ENCODE results near the gene PGM2.

DNA sequence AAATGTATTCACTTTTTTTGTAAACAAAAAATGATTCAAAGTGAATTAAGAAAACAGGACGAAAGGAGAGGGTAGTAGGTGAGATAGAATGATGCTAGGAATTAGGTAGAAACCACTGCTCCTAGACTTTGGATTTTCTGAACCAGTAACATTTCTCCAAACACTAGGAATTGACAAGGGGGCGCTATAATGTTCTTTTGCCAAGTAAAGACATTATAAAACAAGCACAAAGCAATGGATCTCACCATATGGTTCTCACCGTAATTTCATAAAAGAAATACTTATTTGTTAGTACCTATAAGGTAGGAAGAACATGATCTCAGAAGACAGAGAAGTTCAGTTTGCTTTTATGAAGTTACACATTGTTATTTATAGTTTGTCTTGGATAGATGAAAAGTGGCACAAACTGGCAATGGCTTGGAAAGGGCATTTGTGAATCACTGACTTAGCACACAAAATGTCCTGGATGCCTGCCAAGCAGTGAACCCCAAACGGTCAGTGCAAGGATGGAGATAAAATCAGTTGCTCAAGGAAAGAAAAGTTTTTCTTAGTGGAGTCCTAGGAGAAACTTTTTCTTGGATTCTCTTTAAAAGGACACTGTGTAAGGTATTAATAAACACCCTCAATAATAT is 56.3 kb downstream of the PGM2 start:
- no peak for TF ChIP-seq BRCA1 (IDR thresholded peaks at IDR 0.05; ENCODE audit: low read depth, low read length)
- no peak for TF ChIP-seq CEBPB (IDR thresholded peaks at IDR 0.05; ENCODE audit: borderline replicate concordance in 1 of 2, low read depth in 2 of 2, low read length in 2 of 2)
- TF ChIP-seq HDAC6 (IDR thresholded peaks at IDR 0.05; ENCODE audit: unreplicated experiment): no peak
- no peak for TF ChIP-seq NFYB (IDR thresholded peaks at IDR 0.05; ENCODE audit: insufficient read depth, low read depth, low read length)
- TF ChIP-seq, protein P1, sequence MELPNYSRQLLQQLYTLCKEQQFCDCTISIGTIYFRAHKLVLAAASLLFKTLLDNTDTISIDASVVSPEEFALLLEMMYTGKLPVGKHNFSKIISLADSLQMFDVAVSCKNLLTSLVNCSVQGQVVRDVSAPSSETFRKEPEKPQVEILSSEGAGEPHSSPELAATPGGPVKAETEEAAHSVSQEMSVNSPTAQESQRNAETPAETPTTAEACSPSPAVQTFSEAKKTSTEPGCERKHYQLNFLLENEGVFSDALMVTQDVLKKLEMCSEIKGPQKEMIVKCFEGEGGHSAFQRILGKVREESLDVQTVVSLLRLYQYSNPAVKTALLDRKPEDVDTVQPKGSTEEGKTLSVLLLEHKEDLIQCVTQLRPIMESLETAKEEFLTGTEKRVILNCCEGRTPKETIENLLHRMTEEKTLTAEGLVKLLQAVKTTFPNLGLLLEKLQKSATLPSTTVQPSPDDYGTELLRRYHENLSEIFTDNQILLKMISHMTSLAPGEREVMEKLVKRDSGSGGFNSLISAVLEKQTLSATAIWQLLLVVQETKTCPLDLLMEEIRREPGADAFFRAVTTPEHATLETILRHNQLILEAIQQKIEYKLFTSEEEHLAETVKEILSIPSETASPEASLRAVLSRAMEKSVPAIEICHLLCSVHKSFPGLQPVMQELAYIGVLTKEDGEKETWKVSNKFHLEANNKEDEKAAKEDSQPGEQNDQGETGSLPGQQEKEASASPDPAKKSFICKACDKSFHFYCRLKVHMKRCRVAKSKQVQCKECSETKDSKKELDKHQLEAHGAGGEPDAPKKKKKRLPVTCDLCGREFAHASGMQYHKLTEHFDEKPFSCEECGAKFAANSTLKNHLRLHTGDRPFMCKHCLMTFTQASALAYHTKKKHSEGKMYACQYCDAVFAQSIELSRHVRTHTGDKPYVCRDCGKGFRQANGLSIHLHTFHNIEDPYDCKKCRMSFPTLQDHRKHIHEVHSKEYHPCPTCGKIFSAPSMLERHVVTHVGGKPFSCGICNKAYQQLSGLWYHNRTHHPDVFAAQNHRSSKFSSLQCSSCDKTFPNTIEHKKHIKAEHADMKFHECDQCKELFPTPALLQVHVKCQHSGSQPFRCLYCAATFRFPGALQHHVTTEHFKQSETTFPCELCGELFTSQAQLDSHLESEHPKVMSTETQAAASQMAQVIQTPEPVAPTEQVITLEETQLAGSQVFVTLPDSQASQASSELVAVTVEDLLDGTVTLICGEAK (IDR thresholded peaks at IDR 0.05; ENCODE audit: borderline replicate concordance): no peak
- TF ChIP-seq CTCF (IDR thresholded peaks at IDR 0.05 in 2 of 3, conservative IDR thresholded peaks at IDR 0.05 in 1 of 3; ENCODE audit: control insufficient read depth in 2 of 3, extremely low read depth in 1 of 3, insufficient read depth in 1 of 3, low read depth in 3 of 3, low read length in 3 of 3): 0 out of 6 replicates have a peak, but pooled peaks of 1 of the 3 experiments have one; percentile 9
- no peak for TF ChIP-seq ESRRA (IDR thresholded peaks at IDR 0.05; ENCODE audit: low read length)
- TF ChIP-seq ZNF24 (IDR thresholded peaks at IDR 0.05): no peak
- no peak for TF ChIP-seq POLR2A (IDR thresholded peaks at IDR 0.05; ENCODE audit: low read depth, low read length)
